Hepatocyte (in vitro differentiated cells): Measurements from ENCODE around the gene COL2A1.

ENCODE experiments used
- EZH2 ChIP-seq: fragments of 200-600 bp; sonication (generic); IDR thresholded peaks from 2 replicates; pipeline ENCODE4 v1.6.1; 2016; ENCODE audit warnings: antibody characterized with exemption, mild to moderate bottlenecking, borderline replicate concordance
- TF ChIP-seq, protein P1 (sequence below): fragments of 200-600 bp; sonication (generic); IDR thresholded peaks from 2 replicates; pipeline ENCODE4 v1.5.1; 2016; ENCODE audit warnings: antibody characterized with exemption, mild to moderate bottlenecking; ENCODE audit not compliant: poor library complexity

DNA sequence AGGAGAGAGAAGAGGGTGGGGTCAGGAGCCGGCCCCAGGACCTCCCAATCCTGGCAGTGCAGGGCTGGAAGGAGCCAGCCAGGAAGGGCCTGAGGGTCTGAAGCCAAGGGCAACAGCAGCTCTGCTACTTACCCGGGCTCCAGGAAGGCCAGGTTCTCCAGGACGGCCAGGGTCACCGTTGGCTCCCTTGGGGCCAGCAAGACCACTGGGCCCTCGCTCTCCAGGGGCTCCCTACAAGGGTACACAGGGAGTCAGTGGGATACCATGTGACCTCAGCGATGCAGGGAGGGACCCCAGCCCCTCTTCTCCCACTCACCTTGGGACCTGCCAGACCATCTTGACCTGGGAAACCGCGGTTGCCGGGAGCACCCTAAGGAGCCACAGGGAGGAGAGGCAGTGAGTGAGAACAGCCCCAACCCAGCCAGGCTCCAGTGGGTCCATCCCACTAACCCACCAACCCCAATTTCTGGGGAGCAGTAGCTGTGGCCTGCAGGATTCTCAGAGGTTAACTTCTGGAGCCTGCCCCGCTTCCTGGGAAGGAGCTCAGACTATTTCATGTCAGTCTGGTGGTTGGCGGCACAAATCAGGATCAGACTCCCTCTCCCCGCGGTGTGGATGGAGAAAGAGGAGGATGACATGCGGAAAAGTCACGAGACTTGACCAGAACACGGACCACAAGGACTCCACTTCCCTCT is 18.5 kb downstream of the COL2A1 start:
- TF ChIP-seq, protein P1, sequence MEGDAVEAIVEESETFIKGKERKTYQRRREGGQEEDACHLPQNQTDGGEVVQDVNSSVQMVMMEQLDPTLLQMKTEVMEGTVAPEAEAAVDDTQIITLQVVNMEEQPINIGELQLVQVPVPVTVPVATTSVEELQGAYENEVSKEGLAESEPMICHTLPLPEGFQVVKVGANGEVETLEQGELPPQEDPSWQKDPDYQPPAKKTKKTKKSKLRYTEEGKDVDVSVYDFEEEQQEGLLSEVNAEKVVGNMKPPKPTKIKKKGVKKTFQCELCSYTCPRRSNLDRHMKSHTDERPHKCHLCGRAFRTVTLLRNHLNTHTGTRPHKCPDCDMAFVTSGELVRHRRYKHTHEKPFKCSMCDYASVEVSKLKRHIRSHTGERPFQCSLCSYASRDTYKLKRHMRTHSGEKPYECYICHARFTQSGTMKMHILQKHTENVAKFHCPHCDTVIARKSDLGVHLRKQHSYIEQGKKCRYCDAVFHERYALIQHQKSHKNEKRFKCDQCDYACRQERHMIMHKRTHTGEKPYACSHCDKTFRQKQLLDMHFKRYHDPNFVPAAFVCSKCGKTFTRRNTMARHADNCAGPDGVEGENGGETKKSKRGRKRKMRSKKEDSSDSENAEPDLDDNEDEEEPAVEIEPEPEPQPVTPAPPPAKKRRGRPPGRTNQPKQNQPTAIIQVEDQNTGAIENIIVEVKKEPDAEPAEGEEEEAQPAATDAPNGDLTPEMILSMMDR = no peak
- TF ChIP-seq EZH2 = no peak
